Testis (tissue), 2 donors: ENCODE results near the gene HGD.

Experiments used
- CTCF ChIP-seq, 3 experiments: fragments of 450-650 bp in 2 of 3; fragments of 200-600 bp in 1 of 3; sonication (generic) in 1 of 3; IDR thresholded peaks; one replicate each; pipeline ENCODE4 v1.5.1; 2016 to 2019; ENCODE audit warnings: antibody characterized with exemption in 3 of 3, mild to moderate bottlenecking in 2 of 3, moderate library complexity in 1 of 3
- POLR2A ChIP-seq: fragments of 450-650 bp; IDR thresholded peaks from one replicate; pipeline ENCODE4 v1.6.1; 2017; ENCODE audit warnings: antibody characterized with exemption, mild to moderate bottlenecking, moderate library complexity

GRCh38 chr3:120685411-120685810 is 3.4 kb upstream of the HGD start:
- TF ChIP-seq CTCF (IDR thresholded peaks at IDR 0.05) (no peak), POLR2A (no peak)
